CD4-positive, alpha-beta T cell (primary cell): ENCODE data around the gene ELMO1. TPM values are rescaled to one million over a fixed set of nuclear protein-coding genes. Genes with fewer than 3 reads are reported as not detected.

Source experiments
- ATAC-seq: fragments of 200-7000 bp; cut with Tn5 transposase; one replicate; pipeline ENCODE4 v1.10.0; 2022; ENCODE audit warnings: mild to moderate bottlenecking; ENCODE audit not compliant: poor library complexity
- CTCF ChIA-PET: fragments of 350-600 bp; sonication (Branson Sonifier 250); formaldehyde crosslinking; loops from one replicate; lab custom pipeline; 2021; ENCODE audit warnings: antibody characterized with exemption, inconsistent platforms; lab: Charles Lee
- POLR2A ChIA-PET: fragments of 350-600 bp; sonication (Branson Sonifier 250); formaldehyde crosslinking; loops from one replicate; lab custom pipeline; 2021; ENCODE audit warnings: antibody characterized with exemption, inconsistent platforms; lab: Charles Lee
- DNase-seq, 14 experiments: peaks; one replicate each; pipeline ENCODE4 v3.0.0-alpha.2; 2013 to 2020; ENCODE audit warnings: mixed read lengths in 2 of 14
- H3K27ac ChIP-seq, 2 donors: one replicate each; pipeline versions ENCODE4 v1.5.1 to v1.7.0; 2013; ENCODE audit warnings: low read length in 2 of 2, low read depth in 1 of 2, mild to moderate bottlenecking in 1 of 2
- H3K27me3 ChIP-seq, 2 experiments: 1 replicate in 1 of 2; 2 replicates in 1 of 2; pipeline versions ENCODE4 v1.6.1 to v1.7.0; 2013; ENCODE audit warnings: low read length in 2 of 2, control low read depth in 1 of 2, mild to moderate bottlenecking in 1 of 2, moderate library complexity in 1 of 2; ENCODE audit not compliant: insufficient read depth in 2 of 2, control insufficient read depth in 1 of 2
- H3K36me3 ChIP-seq: one replicate; pipeline ENCODE4 v1.6.1; 2013; ENCODE audit warnings: low read length, control low read depth; ENCODE audit not compliant: insufficient read depth
- H3K4me1 ChIP-seq: one replicate; pipeline ENCODE4 v1.6.1; 2013; ENCODE audit warnings: low read length, control low read depth; ENCODE audit not compliant: insufficient read depth
- H3K4me3 ChIP-seq: one replicate; pipeline ENCODE4 v1.5.1; 2013; ENCODE audit warnings: mild to moderate bottlenecking, low read length, moderate library complexity
- H3K9me3 ChIP-seq, 2 experiments: 1 replicate in 1 of 2; 2 replicates in 1 of 2; pipeline versions ENCODE4 v1.6.1 to v1.7.0; 2013; ENCODE audit warnings: low read length in 2 of 2, mild to moderate bottlenecking in 2 of 2, control low read depth in 1 of 2, moderate library complexity in 1 of 2; ENCODE audit not compliant: control insufficient read depth in 1 of 2, insufficient read depth in 1 of 2
- H3K27ac Mint-ChIP-seq: one replicate; pipeline ENCODE4 v1.8.0; 2020; ENCODE audit warnings: mixed read lengths
- H3K27me3 Mint-ChIP-seq: one replicate; pipeline ENCODE4 v1.8.0; 2021; ENCODE audit warnings: mixed read lengths
- H3K36me3 Mint-ChIP-seq: one replicate; pipeline ENCODE4 v1.8.0; 2021; ENCODE audit warnings: low read depth, mixed read lengths
- H3K4me1 Mint-ChIP-seq: one replicate; pipeline ENCODE4 v1.8.0; 2021; ENCODE audit warnings: low read depth, mixed read lengths
- H3K4me3 Mint-ChIP-seq: one replicate; pipeline ENCODE4 v1.8.0; 2020; ENCODE audit warnings: mild to moderate bottlenecking, mixed read lengths
- H3K9me3 Mint-ChIP-seq: one replicate; pipeline ENCODE4 v1.8.0; 2020; ENCODE audit warnings: mixed read lengths
- CTCF ChIP-seq: fragments of 200-600 bp; IDR thresholded peaks from one replicate; pipeline ENCODE4 v1.8.0; 2022; ENCODE audit warnings: antibody characterized with exemption, mild to moderate bottlenecking
- intact Hi-C, 2 experiments: fragments of 100-400 bp; cut with DNase I in 1 of 2; cut with micrococcal nuclease in 1 of 2; formaldehyde crosslinking; loops; one replicate each; pipeline versions ENCODE4 v1.15.1 to v1.9.0; 2023 to 2025; cut with DNase I, micrococcal nuclease
- total RNA-seq, 174 experiments: library from RNA in 2 of 174; stranded (reverse) in 2 of 174; gene quantifications; one replicate each; pipeline ENCODE4 v1.2.3 and lab custom pipeline; 2021 to 2026

ELMO1 gene
- total RNA-seq, 2 experiments from 2014 or later = 117 to 120 TPM

GRCh38 chr7:36984710-36985312, 463.9 kb downstream of the ELMO1 start:
- Mint-ChIP-seq H3K36me3 (peaks cover 20% of the 10 kb centered on the region), H3K4me3 (no peak overlapping the region), H3K4me1 (peaks cover 64% of the 10 kb centered on the region), H3K27ac (peak overlapping the region; percentile 10), H3K9me3 (no peaks in the 10 kb centered on the region), H3K27me3 (no peaks in the 10 kb centered on the region)
- peaks cover 5% of the 10 kb centered on the region for H3K4me1 ChIP-seq
- no peaks in the 10 kb centered on the region for H3K27me3 ChIP-seq
- ChIA-PET POLR2A (no interaction called here), CTCF (interaction anchor here (1.6 kb wide), 1 partner anchor 314 kb away, joined by 3 read pairs; no protein-coding TSS in a partner anchor)
- no peak overlapping the region for H3K27ac ChIP-seq
- no peak overlapping the region for H3K4me3 ChIP-seq
- H3K36me3 ChIP-seq = no peaks in the 10 kb centered on the region
- DNase-seq = no peak
- TF ChIP-seq CTCF = no peak
- H3K9me3 ChIP-seq = no peaks in the 10 kb centered on the region
- intact Hi-C loops = loop anchor here (5.0 to 10.0 kb wide), 2 partner anchors 197 to 200 kb away; no protein-coding TSS in a partner anchor
- ATAC-seq = no peak

- Mint-ChIP-seq H3K36me3 (peaks cover 26% of the 10 kb centered on the region), H3K9me3 (no peaks in the 10 kb centered on the region), H3K27ac (no peak overlapping the region), H3K4me3 (no peak overlapping the region), H3K4me1 (peaks cover 61% of the 10 kb centered on the region), H3K27me3 (no peaks in the 10 kb centered on the region)
- Histone ChIP-seq H3K36me3 (no peaks in the 10 kb centered on the region), H3K27me3 (no peaks in the 10 kb centered on the region), H3K4me3 (no peak overlapping the region), H3K27ac (no peak overlapping the region), H3K9me3 (no peaks in the 10 kb centered on the region), H3K4me1 (peaks cover 5% of the 10 kb centered on the region)
- intact Hi-C loops = loop anchor here in 1 of 2 experiments (10.0 kb wide), 1 partner anchor 201 kb away; no protein-coding TSS in a partner anchor
- CTCF ChIA-PET = interaction anchor here (0.6 to 1.6 kb wide), 2 partner anchors 71 to 313 kb away, joined by 3 read pairs; no protein-coding TSS in a partner anchor
- no peak for DNase-seq
- POLR2A ChIA-PET = no interaction called here
- no peak for TF ChIP-seq CTCF
- ATAC-seq = no peak
Observed at GRCh38 chr7:36984041-36984521, 464.6 kb downstream of the ELMO1 start.

GRCh38 chr7:36982766-36983165, 465.9 kb downstream of the ELMO1 start:
- Histone ChIP-seq H3K4me1 (peaks cover 5% of the 10 kb centered on the region), H3K27me3 (no peaks in the 10 kb centered on the region), H3K27ac (no peak overlapping the region), H3K9me3 (no peaks in the 10 kb centered on the region), H3K36me3 (no peaks in the 10 kb centered on the region), H3K4me3 (no peak overlapping the region)
- ChIA-PET POLR2A (no interaction called here), CTCF (no interaction called here)
- Mint-ChIP-seq H3K9me3 (no peaks in the 10 kb centered on the region), H3K36me3 (peaks cover 39% of the 10 kb centered on the region), H3K27me3 (no peaks in the 10 kb centered on the region), H3K4me1 (peaks cover 61% of the 10 kb centered on the region), H3K4me3 (no peak overlapping the region), H3K27ac (no peak overlapping the region)
- DNase-seq (no peak), ATAC-seq (no peak)
- intact Hi-C loops = loop anchor here in 1 of 2 experiments (10.0 kb wide), 1 partner anchor 202 kb away; no protein-coding TSS in a partner anchor
- no peak for TF ChIP-seq CTCF
